Body of pancreas (tissue), 4 donors: ENCODE results near the gene D2HGDH.

Source experiments
- CTCF ChIP-seq, 7 experiments: fragments of 450-650 bp in 4 of 7; fragments of 200-600 bp in 3 of 7; sonication (generic) in 3 of 7; IDR thresholded peaks; one replicate each; pipeline ENCODE4 v1.5.1; 2016 to 2019; ENCODE audit warnings: antibody characterized with exemption in 7 of 7
- POLR2A ChIP-seq, 3 donors: fragments of 450-650 bp; IDR thresholded peaks; one replicate each; pipeline ENCODE4 v1.6.1; 2016; ENCODE audit warnings: antibody characterized with exemption in 3 of 3, mild to moderate bottlenecking in 2 of 3

GRCh38 chr2:241755777-241756176, 21.3 kb downstream of the D2HGDH start:
- TF ChIP-seq CTCF (IDR thresholded peaks at IDR 0.05) (no peak), POLR2A (IDR thresholded peaks at IDR 0.05) (no peak)
